Germinal center (tissue), 1 donor: ENCODE measurements around the gene TDRD10.

Experiments used
- DNase-seq: peaks from one replicate; pipeline ENCODE4 v3.0.0; 2012; ENCODE audit warnings: mixed read lengths, low spot score

The TDRD10 gene

DNA sequence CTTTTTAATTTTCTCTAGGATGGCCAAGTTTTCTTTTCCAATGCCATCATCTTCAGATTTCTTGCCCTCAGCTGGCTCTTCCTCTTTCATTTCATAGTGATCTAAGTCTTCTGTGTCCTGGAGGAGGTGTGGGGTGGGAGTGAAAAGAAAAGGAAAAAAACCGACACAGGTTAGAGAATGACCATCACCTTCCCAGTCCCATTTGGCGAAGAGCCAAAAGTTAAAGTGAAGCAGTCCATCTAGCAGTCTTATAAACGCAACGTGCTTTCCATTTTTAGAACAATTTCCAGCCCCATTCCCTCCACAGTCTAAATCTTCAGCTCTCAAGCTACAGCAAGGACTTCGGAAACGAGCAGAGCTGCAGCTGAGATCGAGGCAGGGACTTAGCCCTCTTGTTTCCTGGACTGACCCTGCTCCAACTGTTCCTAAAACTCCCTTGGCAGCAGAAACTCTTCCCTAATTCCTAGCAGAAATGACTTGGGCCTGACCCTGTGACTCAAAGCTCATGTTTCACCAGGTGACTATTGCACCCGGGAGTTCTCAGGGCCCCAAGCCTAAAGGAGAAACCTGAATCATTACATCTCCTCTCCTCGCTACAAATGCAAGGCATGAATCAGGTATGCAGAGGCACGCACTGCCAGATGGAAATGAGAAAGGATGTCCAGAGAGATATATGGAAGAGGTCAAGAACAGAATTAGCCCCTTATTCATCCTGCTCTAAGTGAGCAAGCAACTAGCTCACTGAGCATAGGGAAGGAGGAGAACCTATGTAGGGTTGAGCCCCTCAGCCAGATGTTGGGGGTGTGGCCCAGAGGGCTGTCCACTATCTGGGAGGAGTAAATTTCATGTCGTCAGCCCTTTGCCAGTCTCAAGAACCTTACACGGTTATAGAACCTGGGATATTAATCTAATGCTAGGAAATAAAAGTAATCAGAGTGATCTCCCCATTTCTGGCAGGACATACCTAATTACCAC, 51.3 kb downstream of the TDRD10 start:
- no peak for DNase-seq

DNA sequence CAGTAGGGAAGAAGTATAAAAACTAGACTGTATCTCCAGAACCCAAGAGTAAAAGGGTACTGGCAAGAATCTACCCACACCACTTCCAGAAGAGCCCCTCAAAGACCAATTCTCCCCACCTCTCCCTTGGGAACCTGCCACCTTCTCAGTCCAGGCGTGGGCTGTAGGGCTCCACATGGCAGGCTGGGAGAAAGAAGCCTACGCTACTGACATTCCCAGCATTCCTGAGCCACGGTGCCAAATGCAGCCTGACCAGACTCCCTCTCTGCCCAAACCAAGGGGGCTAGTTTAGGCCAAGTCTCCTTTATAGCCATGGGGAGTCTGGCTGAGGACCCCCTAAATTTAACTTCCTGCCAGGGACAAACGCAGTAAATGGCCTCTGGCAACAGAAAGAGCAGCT, 54.4 kb downstream of the TDRD10 start:
- no peak for DNase-seq

DNA sequence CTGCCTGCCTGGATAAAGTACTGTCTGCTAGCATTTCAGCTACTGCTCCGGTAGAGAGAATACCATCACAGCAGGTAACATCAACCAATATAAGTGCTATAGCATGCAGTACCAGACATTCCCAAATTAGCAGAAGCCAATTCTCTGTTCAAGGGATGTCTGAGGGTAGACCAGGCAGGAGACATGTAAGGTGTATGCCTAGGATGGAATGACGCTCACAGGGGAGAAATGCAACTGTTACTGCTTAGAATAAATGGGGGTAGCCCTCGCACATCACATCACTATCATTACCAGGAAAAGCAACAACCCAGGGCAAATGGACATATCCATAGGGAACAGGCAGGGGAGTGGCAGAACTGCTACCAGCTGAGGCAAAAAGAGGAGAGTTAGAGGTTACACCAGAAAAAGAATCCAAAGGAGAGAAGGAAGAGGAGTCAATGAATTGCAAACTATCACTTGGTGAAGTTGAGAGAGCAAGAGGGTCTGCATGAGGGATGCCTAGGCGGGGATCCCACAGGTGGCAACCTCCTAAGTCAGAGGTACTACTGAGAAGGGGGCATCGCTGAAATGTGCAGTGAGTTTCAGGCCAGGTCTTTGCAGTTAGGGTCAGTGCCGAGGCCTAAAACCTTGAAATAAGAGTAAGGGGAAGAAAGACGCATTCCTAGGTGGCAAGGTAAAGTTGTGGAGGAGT, 55.4 kb downstream of the TDRD10 start:
- DNase-seq, result no peak

DNA sequence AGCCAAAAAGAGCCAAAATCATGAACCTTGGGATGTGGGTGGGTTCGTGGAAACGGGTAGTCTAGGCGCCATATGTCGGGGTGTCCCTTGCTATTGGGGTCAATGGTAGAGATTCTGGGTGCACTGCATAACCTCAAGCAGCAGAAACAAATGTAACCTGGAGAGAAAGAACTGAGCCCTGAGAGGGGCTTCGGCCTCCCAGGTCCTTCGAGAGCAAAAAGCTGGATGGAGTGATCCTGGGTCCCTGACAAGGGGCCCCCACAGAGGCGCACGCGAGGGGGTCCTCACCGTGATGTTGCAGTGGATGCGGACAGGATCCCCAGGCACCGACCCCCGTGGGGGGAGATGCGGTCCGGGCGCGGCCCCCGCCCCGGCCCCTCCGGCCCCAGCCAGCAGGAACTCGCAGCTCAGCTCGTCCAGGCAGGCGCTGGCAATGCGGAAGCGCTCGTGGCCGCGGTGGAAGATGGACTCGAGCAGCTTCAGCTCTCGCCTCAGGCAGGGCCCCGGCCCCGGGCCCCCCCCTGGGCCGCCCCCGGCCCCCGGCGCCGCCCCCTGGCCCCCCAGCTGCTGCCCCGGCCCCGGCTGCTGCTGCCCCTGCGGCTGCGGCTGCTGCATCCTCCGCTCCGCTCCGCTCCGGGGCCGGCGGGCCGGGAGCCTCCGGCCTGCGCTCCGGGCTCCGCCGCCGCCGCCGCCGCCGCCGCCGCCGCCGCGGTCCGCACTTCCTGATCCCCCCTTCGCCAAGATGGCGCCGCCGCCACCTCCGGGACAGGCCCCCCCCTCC, 56.1 kb downstream of the TDRD10 start, which contains the start of gene UBE2Q1:
Gene UBE2Q1 (minus strand): TSS at position 724 of the 781 bp plus-strand sequence. CDS start 109 bp downstream, at position 615.
- peak; percentile 27 for DNase-seq

DNA sequence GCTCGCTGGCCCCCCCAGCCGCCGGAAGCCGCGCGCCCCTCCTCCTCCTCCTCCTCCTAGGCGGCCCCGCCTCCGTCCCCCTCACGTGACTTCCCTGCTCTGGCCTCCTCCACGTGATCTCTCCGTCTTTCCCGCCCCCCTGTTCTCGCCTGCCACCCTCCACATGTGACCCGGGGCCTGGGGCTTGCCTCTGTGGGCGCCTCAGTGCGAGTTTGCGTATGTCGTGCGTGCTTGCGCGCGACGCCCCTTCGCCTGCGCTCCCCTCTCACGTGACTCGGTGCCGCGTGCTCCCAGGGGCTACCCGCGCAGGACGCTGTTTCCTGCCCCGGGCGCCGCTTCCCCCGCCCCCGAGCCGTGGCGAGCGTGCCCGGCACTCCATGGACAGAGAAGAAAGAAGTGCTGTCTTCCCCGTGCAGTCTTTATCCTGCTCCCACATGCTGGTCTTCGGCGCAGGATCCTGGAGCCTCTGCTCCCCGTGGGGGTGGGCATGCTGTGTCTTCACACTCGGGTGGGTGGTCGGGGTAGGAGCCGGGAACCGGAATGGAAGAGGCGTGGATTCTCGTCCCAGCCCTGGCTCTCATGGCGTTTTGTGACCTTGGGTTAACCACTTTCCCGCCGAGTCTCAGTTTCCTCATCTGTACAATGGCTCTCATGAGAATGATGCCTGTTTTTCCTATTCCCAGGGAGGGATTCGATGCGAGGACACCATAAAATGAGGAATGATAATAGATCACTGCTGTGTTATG, 56.9 kb downstream of the TDRD10 start:
- DNase-seq, result peak; percentile 95

DNA sequence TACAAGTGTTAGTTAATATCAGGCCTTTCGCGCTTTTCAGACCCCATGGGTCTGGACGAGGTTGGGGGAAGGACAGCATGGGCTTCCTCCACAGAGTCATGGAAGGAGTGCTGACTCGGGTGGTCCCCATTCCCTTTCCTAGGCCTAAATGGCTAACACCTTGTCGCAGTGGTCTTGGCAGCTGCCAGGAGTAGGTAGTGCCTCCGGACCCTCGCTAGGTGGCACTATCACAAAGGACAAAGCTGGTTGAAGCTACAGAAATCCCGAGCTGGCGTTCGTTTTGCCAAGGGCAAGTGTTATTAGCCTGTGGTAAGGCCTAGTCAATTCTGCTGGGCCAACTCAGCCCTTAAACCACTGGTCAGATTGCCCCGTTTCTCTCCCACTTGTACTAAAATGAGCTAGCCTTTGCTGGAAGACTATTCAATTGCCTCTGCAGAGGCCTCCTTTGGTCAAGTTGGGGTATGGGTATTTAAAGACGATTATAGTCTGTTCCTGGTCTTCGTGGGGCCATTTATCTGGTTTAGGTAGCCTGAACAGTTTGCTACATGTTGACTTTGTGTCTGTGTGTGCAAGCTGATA, 57.5 kb downstream of the TDRD10 start:
- peak; percentile 76 for DNase-seq

DNA sequence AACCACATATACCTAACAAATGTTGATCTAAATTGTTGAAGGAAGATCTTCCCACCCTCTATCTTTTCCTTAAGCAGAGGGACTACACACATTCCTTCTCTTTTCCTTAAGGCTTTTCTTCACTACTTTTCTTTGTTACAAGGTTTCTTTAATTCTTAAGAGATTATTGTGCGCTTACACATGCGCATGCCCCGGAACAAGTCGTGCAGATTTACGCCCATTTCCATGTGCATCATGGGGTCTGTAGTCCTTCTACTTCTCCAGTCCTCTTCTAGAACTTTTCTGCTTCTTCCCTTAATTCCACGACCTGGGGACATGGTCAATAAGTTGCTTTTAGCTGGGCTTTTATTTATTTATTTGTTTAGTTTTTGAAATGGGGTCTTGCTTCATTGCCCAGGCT, 63.9 kb downstream of the TDRD10 start:
- no peak for DNase-seq

DNA sequence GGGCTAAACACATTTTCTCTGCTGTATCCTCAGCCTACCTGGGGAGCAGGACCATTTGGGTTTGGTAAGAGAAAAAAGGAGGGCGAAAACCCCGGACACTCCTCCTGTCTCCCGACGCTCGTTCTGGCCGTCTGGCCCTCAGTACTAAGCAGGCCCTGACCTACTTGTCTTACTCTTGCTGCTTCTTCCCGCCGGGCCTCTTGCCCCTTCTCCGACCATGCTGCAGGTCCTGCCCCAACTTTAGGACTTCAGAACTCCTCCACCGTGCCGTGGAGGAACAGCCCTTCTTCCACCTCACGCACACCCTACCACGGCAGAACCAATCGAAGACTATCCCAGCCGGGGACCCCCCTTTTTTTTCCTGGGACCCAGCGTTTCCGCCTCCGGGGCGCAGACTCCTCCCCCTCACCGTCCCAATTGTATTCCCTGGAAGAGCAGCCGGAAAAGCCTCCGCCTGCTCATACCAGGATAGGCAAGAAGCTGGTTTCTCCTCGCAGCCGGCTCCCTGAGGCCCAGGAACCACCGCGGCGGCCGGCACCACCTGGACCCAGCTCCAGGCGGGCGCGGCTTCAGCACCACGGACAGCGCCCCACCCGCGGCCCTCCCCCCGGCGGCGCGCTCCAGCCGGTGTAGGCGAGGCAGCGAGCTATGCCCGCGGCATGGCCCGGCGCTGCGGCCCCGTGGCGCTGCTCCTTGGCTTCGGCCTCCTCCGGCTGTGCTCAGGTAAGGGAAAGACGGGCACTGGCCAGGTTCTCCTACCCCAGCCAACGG, 65.6 kb downstream of the TDRD10 start, which contains the start of gene CHRNB2:
Gene CHRNB2 (plus strand): TSS at position 393 of the 771 bp plus-strand sequence. CDS start 267 bp downstream, at position 660.
- peak; percentile 90 for DNase-seq

DNA sequence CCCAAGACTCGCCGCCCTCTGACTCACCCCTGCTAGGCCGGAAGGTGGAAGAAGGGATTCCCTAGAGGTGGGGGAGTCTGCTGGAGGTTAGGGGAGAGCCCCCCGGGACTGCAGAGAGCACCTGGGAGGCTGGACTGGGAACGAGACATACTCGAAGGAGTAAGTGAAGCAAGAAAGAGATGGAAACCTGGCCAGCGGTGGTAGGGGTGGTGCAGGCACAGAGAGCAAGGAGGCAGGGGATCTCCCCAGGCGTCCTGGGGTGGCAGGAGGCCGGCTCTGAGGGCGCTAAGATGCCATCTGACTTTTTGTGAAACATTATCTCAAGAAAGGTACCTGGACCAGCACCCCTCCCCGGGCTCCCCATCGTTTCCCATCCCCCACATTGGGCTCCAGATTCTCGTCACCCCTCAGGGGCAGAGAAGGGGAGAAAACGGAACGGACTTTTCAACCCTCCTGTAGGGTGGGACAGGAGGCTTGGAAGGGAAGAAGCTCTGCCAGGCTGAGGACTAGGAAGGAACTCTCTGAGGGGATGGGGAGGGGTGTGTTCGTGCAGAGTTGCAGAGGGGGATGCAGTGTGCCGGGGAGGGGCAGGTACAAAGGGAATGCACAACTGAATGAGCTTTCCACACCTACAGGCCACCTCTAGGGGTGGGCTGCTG, 66.3 kb downstream of the TDRD10 start:
- DNase-seq, result no peak

DNA sequence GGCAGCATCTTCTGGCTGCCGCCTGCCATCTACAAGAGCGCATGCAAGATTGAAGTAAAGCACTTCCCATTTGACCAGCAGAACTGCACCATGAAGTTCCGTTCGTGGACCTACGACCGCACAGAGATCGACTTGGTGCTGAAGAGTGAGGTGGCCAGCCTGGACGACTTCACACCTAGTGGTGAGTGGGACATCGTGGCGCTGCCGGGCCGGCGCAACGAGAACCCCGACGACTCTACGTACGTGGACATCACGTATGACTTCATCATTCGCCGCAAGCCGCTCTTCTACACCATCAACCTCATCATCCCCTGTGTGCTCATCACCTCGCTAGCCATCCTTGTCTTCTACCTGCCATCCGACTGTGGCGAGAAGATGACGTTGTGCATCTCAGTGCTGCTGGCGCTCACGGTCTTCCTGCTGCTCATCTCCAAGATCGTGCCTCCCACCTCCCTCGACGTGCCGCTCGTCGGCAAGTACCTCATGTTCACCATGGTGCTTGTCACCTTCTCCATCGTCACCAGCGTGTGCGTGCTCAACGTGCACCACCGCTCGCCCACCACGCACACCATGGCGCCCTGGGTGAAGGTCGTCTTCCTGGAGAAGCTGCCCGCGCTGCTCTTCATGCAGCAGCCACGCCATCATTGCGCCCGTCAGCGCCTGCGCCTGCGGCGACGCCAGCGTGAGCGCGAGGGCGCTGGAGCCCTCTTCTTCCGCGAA, 69.4 kb downstream of the TDRD10 start:
- DNase-seq, result no peak

DNA sequence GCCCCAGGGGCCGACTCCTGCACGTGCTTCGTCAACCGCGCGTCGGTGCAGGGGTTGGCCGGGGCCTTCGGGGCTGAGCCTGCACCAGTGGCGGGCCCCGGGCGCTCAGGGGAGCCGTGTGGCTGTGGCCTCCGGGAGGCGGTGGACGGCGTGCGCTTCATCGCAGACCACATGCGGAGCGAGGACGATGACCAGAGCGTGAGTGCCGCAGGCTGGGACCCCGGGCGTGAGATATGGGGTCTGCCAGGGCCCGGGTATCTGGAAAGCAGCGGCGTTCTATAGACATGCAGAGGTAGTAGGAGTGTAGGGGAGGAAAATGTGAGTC, 69.9 kb downstream of the TDRD10 start:
- no peak for DNase-seq

DNA sequence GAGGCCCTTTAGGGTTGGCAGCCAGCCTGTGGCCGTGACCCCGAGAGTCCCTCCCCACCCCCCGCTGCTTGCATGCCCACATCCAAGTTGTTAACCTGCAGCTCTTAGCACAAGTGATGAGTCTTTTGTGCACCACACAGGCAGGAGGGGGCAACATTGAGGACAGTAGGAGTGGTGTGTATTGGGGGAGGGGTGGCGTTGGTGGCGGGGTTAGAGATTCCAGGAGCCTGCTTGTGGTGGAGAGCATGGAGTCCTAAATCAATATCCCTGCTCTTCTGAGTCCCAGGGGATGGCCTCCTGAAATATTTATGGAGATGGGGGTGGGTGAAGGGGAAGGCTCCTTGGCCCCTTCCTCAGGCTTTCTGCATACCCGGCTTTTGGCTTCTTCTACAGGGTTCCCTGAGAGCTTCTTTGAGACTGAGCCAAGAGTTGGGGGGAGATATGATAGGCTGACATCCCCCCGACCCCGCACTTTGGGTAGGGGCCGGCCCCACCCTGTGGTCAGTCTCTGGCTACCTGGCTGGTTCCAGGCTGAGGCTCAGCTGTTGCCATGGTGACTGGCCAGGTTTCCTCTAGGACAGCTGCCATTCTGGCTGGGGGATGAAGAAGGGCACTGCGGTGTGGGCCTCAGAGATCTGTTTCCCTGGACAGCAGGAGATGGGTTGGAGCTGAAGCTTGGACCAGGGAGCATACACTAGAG, 70.6 kb downstream of the TDRD10 start:
- DNase-seq, result no peak

DNA sequence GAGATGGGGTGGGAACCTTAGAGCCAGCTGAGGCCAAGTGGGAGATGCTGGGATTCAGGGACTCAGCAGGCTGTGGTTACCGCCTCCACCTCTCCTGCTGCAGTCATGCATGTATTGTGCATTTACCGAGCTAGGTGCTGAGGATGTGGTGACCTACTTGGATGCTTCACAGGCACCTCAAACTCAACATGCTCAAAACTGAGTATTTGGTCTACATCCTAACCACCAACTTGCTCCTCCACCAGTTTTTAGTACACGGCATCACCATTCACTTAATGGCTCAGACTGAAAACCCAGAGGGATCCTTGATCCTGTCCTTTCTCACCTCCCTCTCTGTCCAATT, 71.1 kb downstream of the TDRD10 start:
- no peak for DNase-seq

DNA sequence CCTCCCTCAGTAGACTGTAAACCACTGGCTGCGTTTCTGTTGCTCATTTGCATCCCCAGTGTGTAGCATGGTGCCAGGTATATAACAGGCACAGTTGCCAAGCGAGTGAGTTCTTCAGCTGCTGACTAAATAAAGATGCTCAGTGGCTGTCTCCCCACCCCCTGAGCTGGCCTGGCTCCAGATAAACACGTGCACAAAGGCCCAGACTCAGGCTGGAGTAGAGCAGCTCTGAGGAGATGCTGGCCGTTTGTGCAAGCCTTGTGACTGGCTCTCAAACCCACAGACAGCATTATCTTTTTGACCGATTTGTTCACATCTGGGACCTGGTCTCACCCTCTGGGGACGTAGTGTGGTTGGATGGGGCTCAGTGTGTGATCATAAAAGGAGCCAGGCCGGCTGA, 72.7 kb downstream of the TDRD10 start:
- DNase-seq, result peak; percentile 56

DNA sequence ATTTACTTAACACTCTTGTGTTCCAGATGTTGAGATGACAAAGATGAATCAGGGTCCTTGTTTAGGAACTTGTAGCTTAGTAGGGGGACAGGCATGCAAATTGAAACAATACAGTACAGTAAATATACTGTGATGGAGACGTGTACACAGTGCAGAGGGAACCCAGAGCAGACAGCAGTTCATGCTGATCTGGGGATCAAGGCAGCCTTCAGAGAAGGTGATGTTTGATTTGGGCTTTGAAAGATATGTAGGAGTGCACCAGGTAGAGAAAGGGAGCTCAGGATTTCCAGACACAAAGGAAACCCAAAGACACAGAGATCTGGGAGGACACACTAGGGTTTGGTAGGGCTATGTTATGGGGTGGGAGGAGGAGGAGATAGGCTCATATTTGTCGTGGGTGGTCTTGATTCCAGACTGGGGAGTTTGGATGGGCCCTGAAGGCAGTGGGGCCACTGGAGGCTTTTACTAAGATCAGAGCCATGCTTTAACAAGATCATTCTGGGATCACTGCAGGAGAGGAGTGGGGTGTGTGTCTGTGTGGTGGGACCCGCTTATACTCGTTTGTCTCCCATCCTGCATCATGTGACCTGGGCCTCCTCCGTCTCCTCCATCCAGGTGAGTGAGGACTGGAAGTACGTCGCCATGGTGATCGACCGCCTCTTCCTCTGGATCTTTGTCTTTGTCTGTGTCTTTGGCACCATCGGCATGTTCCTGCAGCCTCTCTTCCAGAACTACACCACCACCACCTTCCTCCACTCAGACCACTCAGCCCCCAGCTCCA, 73.3 kb downstream of the TDRD10 start:
- no peak for DNase-seq

DNA sequence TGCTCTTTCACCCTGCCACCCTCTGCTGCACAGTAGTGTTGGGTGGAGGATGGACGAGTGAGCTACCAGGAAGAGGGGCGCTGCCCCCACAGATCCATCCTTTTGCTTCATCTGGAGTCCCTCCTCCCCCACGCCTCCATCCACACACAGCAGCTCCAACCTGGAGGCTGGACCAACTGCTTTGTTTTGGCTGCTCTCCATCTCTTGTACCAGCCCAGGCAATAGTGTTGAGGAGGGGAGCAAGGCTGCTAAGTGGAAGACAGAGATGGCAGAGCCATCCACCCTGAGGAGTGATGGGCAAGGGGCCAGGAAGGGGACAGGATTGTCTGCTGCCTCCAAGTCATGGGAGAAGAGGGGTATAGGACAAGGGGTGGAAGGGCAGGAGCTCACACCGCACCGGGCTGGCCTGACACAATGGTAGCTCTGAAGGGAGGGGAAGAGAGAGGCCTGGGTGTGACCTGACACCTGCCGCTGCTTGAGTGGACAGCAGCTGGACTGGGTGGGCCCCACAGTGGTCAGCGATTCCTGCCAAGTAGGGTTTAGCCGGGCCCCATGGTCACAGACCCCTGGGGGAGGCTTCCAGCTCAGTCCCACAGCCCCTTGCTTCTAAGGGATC, 74.0 kb downstream of the TDRD10 start:
- DNase-seq, result no peak

DNA sequence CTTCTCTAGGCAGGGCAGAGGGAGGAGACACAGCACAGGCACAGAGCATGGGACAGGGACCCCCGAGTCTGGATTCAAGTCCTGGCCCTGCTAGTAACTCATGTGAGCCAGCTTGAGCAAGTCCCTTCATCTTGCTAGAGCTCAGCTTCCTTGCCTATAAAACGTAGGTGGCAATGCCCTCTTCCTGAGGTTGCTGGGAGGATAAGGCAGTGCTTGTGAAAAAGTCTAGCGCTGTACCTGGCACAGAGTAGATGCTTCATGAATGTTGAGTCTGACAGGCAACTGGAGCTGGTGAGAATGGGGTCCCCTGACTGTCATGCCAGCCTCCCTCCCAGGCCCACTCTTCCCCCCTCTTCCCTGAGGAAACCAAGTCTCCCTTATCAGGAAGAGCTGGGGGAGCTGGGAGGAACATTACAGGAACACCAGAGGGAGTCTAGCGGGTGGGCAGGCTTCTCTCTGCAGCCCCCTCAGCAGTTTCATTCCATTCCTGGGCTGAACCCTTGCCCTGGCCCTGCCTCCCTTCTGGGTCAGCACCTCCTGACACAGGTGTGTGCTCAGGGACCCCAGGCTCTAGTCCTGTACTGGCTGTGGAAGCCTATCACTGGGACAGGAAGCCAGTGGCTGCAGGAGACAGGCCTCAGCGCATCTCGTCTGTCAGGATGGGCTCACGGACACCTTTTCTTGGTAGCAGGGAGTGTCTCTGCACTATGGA, 75.5 kb downstream of the TDRD10 start:
- no peak for DNase-seq
